Fibroblast of the conjunctiva (primary cell): Measurements from ENCODE around the gene TTR.

Experiments
- DNase-seq: peaks from one replicate; pipeline ENCODE4 v3.0.0-alpha.2; 2010; ENCODE audit warnings: low read depth

The TTR gene

GRCh38 chr18:31617031-31617717 lies 25.5 kb downstream of the TTR start:
- no peak for DNase-seq

DNA sequence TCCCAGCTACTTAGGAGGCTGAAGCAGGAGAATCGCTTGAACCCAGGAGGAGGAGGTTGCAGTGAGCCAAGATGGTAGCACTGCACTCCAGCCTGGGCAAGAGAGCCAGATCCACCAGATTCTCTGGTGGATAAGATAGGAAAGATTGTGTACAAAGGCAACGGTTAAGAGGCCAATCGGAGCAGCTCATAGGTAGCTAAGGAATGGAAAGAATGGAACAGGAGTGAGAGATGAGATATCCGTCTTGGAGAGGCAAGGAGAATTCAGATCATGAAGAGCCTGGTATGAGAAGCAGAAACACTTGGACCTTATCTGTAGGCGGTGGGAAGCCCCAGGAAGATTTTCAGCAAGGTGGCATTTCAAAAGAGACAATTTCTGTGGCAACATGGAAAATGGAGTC lies 27.1 kb downstream of the TTR start:
- no peak for DNase-seq

- DNase-seq: no peak
Observed at GRCh38 chr18:31619291-31619690, 27.6 kb downstream of the TTR start.

- no peak for DNase-seq
Observed at GRCh38 chr18:31624892-31625640, 33.4 kb downstream of the TTR start.

GRCh38 chr18:31626409-31626808 lies 34.7 kb downstream of the TTR start:
- DNase-seq: no peak

DNA sequence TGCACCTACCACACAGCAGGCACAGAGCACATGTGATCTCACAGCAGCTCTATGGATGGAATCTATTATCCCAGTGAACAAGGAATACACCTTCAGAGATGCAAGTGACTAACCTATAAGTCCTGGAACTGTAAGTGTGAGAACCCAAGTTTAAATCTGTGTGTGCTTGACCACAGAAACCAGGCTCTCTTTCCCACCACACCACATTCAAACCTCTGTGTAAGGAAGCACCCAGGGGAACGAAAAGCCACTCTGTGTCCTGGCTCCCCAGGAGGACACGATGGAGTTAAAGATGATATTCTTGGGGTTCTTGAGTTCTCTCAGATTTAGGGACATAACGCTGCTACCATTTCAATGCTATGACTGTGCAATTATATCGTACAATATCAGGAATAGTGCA lies 38.9 kb downstream of the TTR start:
- DNase-seq: no peak

DNA sequence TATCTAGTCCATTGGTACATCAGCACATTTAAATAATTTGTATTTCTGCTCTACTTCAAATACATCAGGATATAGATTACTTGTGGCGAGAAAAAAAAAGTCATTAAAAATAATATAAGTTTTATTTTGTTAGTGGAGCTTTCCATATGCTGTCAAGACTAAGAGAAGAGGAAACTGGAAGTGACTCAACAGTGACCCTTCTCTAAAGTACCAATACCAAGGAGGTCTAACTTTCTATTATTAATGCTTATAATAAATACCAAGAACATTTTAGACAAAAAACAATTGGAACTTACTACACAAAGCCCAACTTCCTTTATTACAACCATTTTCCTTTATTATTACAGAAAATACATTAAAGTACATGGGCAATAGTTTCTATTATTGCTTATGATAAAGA lies 39.8 kb downstream of the TTR start:
- DNase-seq: no peak

DNA sequence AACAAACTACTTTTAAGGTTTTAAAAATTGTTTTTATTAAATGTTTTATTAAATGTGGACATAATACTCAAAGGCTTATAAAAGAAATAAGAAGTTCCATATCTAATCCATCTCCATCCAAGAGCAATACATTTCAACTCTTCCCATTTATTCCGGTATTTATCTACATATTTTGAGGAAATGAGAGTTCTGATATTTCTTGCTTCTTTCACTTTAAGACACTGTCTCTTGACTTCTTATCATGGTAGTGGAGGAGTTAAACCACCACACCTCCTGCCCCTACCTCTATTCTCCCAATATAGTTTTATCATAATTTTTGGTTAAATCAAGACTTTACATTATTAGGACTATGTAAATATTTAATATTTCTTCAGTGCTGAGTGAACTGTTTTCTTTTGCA lies 40.7 kb downstream of the TTR start:
- no peak for DNase-seq

DNA sequence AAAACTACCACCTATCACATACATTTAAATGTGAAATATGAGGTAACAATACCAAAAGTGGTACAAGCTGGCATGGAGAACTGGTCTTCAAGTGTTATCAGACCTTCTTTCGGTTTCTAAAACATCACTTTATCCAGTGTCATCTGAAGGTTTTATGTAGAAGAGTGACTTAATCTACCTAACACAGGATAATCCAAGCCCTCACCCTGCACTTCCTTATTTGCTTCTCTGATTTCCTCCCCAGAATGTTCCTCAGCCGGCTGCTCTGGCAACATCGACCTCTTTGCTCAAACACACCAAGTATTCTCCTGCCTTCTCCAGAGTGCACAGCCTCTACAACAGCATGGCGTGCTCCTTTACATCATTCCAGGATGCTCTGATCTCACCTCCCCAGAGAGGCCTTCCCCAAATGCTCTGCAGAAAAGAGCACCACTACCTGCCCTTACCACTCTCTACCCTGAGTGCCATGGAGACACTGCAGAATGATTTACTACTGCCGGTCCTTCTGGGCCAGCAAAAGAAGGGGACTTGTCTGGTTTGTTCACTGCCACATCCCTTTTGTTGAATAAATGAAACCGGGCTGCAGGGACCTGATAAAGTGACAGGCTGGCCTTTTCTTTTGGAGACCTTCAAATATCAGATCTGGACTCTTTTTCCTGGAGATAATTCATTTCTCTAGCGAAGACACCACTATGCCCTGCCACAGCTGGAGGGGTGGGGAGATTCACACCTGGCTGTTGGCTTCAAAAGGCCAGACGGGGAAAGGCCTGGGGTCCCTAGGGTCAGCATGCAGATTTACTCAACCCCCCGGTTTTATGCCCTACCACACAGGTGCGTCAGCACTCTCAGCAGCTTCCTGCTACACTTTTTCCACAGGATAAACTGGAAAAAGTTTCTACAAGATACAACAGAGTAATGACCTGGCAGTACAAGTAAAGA lies 42.0 kb downstream of the TTR start:
- DNase-seq: no peak

DNA sequence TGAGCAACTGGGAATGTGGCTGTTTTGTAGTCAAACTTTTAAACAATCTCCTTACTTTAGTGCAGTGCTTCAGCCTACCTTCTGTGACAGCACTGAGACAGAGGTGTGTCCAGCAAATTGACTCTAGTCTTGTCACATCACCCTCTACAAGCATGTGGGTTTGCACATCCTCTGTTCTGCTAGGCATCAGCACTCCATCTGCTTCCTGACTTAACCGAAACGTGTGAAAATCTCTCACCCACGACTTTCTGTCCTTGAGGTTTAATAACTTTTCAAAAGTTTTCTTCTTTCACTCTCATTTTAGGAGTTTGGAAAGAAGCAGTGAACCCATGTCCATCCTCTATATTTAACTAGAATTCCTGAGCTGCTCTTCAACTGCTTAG lies 42.6 kb downstream of the TTR start:
- DNase-seq: no peak

- DNase-seq: no peak
Observed at GRCh38 chr18:31636387-31636786, 44.7 kb downstream of the TTR start.

DNA sequence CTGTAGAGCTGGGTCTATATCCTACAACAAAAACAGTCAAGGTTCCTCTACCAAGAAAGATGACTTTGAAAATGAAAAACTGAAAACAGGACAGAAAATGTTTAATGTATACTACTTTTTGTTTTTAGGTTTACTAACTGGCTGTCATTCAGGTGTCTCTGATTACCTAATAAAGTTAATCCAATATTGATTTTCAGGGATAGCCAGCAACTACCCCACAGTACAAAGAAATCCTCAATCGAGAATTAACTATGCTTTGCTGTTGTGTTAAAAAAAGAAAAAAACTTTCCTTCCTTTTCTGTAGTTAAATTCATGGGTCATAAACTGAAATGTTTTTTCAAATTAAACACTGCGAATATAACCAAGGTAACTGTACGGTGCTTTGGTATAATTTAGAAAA lies 45.8 kb downstream of the TTR start:
- no peak for DNase-seq

DNA sequence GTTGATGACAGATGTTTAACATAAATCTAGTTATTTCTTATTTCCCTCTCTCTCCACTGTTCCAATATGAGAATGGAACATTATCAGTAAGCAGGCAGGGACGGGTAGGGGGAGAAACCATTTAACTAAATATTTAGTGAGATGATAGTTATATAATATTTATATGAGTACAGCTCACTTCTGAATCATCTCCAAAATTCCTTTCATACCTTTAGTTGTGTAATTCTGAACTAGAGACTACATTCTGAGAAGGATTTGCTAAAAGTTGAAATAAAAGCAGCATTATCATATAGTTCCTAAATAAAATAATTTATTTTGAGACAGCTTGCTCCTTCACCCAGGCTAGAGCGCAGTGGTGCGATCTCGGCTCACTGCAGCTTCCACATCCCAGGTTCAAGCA lies 51.3 kb downstream of the TTR start:
- DNase-seq: no peak

GRCh38 chr18:31645411-31645810 lies 53.7 kb downstream of the TTR start:
- DNase-seq: no peak

- no peak for DNase-seq
Observed at GRCh38 chr18:31646332-31647126, 54.9 kb downstream of the TTR start.

DNA sequence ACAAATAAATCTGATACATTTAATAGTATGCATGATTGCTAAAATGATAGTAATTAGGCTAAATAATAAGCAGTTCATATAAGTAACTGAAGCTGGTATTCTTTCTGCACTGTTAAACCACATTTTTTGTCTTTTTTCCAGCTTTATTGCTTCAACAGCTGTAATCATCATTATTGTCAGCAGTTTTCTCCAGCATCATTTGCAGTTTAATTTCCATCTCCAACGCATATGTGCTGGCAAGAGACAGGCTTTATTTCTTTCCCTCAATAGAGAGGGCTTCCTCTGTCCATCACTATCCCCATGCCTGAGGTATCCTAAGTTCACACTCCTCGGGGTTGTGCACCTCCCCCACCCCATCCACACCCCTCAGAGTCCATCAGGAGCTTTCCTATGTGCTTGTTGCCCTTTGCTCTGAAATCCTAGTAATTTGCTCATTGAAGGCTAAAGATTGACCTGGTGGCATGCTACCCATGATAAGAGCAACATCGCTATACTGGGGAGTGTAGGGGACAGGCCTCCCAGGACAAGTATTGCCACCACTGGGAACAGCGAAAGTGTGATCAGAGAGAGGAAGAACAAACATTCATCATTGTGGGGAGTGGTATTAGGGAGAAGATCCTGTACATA lies 55.6 kb downstream of the TTR start:
- no peak for DNase-seq
